Endodermal cell (in vitro differentiated cells): Measurements from ENCODE around the gene MARCHF3. TPM values are rescaled to one million over a fixed set of nuclear protein-coding genes. Genes with fewer than 3 reads are reported as not detected.

Source experiments
- DNase-seq: peaks from one replicate; pipeline ENCODE4 v3.0.0-alpha.2; 2017
- H3K27ac ChIP-seq: 2 replicates; pipeline ENCODE4 v1.5.1; 2013; ENCODE audit warnings: mild to moderate bottlenecking, low read depth, low read length, moderate library complexity
- H3K27me3 ChIP-seq: 2 replicates; pipeline ENCODE4 v1.6.1; 2013; ENCODE audit warnings: mild to moderate bottlenecking, low read length, moderate library complexity; ENCODE audit not compliant: insufficient read depth, control insufficient read depth, poor library complexity, severe bottlenecking
- H3K36me3 ChIP-seq: 2 replicates; pipeline ENCODE4 v1.7.0; 2013; ENCODE audit warnings: mild to moderate bottlenecking, low read length, moderate library complexity; ENCODE audit not compliant: control insufficient read depth, insufficient read depth
- H3K4me1 ChIP-seq: one replicate; pipeline ENCODE4 v1.7.0; 2013; ENCODE audit warnings: low read length; ENCODE audit not compliant: control insufficient read depth, insufficient read depth
- H3K4me3 ChIP-seq: 2 replicates; pipeline ENCODE4 v1.5.1; 2013; ENCODE audit warnings: mild to moderate bottlenecking, low read length, moderate library complexity
- H3K9ac ChIP-seq: 2 replicates; pipeline ENCODE4 v1.6.1; 2013; ENCODE audit warnings: mild to moderate bottlenecking, low read length, moderate library complexity; ENCODE audit not compliant: poor library complexity, severe bottlenecking; ENCODE audit errors: extremely low read depth
- H3K9me3 ChIP-seq: 2 replicates; pipeline ENCODE4 v1.6.1; 2013; ENCODE audit warnings: mild to moderate bottlenecking, low read length, moderate library complexity; ENCODE audit not compliant: control insufficient read depth
- H3K27ac Mint-ChIP-seq: 2 replicates; pipeline ENCODE4 v1.8.0; 2020; ENCODE audit warnings: mixed read lengths
- H3K27me3 Mint-ChIP-seq: 2 replicates; pipeline ENCODE4 v1.8.0; 2021; ENCODE audit warnings: mild to moderate bottlenecking, mixed read lengths; ENCODE audit not compliant: insufficient read depth
- H3K36me3 Mint-ChIP-seq: 2 replicates; pipeline ENCODE4 v1.8.0; 2020; ENCODE audit warnings: low read depth, mixed read lengths
- H3K4me1 Mint-ChIP-seq: 2 replicates; pipeline ENCODE4 v1.8.0; 2020; ENCODE audit warnings: mixed read lengths
- H3K4me3 Mint-ChIP-seq: 2 replicates; pipeline ENCODE4 v1.8.0; 2020; ENCODE audit warnings: mild to moderate bottlenecking, moderate library complexity, mixed read lengths
- H3K9me3 Mint-ChIP-seq: 2 replicates; pipeline ENCODE4 v1.8.0; 2020; ENCODE audit warnings: mild to moderate bottlenecking, mixed read lengths
- CTCF ChIP-seq: fragments of 200-600 bp; sonication (generic); conservative IDR thresholded peaks from 2 replicates; pipeline ENCODE4 v1.5.0; 2021; ENCODE audit warnings: antibody characterized with exemption, mild to moderate bottlenecking
- WGBS, 2 experiments: methylation state at CpG; one replicate each; pipeline versions ENCODE4 v1.1.5 to v1.1.7; 2013; ENCODE audit warnings: missing lambda C conversion rate in 2 of 2, mixed read lengths in 1 of 2; ENCODE audit not compliant: insufficient coverage in 1 of 2, insufficient read length in 1 of 2; 5-methylcytosine and 5-hydroxymethylcytosine counted together
- total RNA-seq, 2 donors: library from RNA; stranded (reverse); fragmentation: NEBNext Ultra II Directional in 1 of 2; extraction: Animal tissue kit (Norgen Biotek cat#: 25700) in 1 of 2; gene quantifications; 2 replicates in 1 of 2; 3 replicates in 1 of 2; pipeline ENCODE4 v1.2.1, GENCODE V29; 2021

MARCHF3 gene
- total RNA-seq, 2 donors from 2014 or later, result 4.4 to 11.3 TPM

GRCh38 chr5:126826619-126827215 lies 203.6 kb downstream of the MARCHF3 start:
- no peak for DNase-seq
- H3K9me3 Mint-ChIP-seq, result no peaks in the 10 kb centered on the region
- no peaks in the 10 kb centered on the region for H3K27me3 Mint-ChIP-seq
- Histone ChIP-seq H3K9me3 (no peaks in the 10 kb centered on the region), H3K27me3 (no peaks in the 10 kb centered on the region), H3K4me1 (no peaks in the 10 kb centered on the region), H3K27ac (no peak overlapping the region), H3K36me3 (peaks cover 97% of the 10 kb centered on the region), H3K9ac (no peak overlapping the region), H3K4me3 (no peak overlapping the region)
- H3K4me3 Mint-ChIP-seq, result no peak overlapping the region
- TF ChIP-seq CTCF, result no peak
- WGBS, 2 experiments, result 63 to 67% methylated on average over 3 of the region's 3 CpGs
- H3K27ac Mint-ChIP-seq, result no peak overlapping the region
- H3K4me1 Mint-ChIP-seq, result peaks cover 8% of the 10 kb centered on the region
- H3K36me3 Mint-ChIP-seq, result peaks cover 70% of the 10 kb centered on the region

GRCh38 chr5:126819253-126819652 lies 211.1 kb downstream of the MARCHF3 start:
- H3K4me3 Mint-ChIP-seq, result no peak overlapping the region
- H3K36me3 ChIP-seq, result peaks cover 94% of the 10 kb centered on the region

GRCh38 chr5:126818736-126819135 lies 211.6 kb downstream of the MARCHF3 start:
- Histone ChIP-seq H3K36me3 (peaks cover 94% of the 10 kb centered on the region), H3K27ac (no peak overlapping the region), H3K4me1 (no peaks in the 10 kb centered on the region), H3K9ac (no peak overlapping the region), H3K4me3 (no peak overlapping the region), H3K27me3 (no peaks in the 10 kb centered on the region), H3K9me3 (no peaks in the 10 kb centered on the region)
- Mint-ChIP-seq H3K27me3 (no peaks in the 10 kb centered on the region), H3K36me3 (peaks cover 66% of the 10 kb centered on the region), H3K27ac (peak overlapping the region; percentile 39), H3K4me3 (no peak overlapping the region), H3K4me1 (peaks cover 5% of the 10 kb centered on the region), H3K9me3 (no peaks in the 10 kb centered on the region)
- no peak for TF ChIP-seq CTCF
- 89 to 93% methylated on average over 3 to 4 of the region's 4 CpGs for WGBS, 2 experiments
- no peak for DNase-seq

More at GRCh38 chr5:126819253-126819652, 211.1 kb downstream of the MARCHF3 start:
- Histone ChIP-seq H3K27me3 (no peaks in the 10 kb centered on the region), H3K27ac (no peak overlapping the region), H3K4me1 (no peaks in the 10 kb centered on the region), H3K9ac (no peak overlapping the region), H3K4me3 (no peak overlapping the region), H3K9me3 (no peaks in the 10 kb centered on the region)
- WGBS, 2 experiments, result 94 to 96% methylated on average over 4 of the region's 5 CpGs
- H3K9me3 Mint-ChIP-seq, result no peaks in the 10 kb centered on the region
- peaks cover 4% of the 10 kb centered on the region for H3K4me1 Mint-ChIP-seq
- no peak for DNase-seq
- H3K27ac Mint-ChIP-seq, result no peak overlapping the region
- H3K36me3 Mint-ChIP-seq, result peaks cover 64% of the 10 kb centered on the region
- H3K27me3 Mint-ChIP-seq, result no peaks in the 10 kb centered on the region
- no peak for TF ChIP-seq CTCF

Other genes with a start within 250 kb of the MARCHF3 start
- 1 to 10 TPM in 1 of 2 donors, under 1 TPM in 1; 0.86 to 9.4 TPM for gene C5orf63, start 42.9 kb upstream of the MARCHF3 start, total RNA-seq